Activated CD4-positive, alpha-beta T cell treated with anti-CD3 and anti-CD28 coated beads for 36 hours (primary cell): Measurements from ENCODE around the gene CUL7. TPM values are rescaled to one million over a fixed set of nuclear protein-coding genes. Genes with fewer than 3 reads are reported as not detected.
"Not testable (repeated sequence)": the region's sequence is repeated elsewhere in the genome, so short reads cannot be mapped to it uniquely, and the experiment has no call there.

ENCODE experiments used
- ATAC-seq: fragments of 200-7000 bp; cut with Tn5 transposase; one replicate; pipeline ENCODE4 v1.10.0; 2021; ENCODE audit warnings: mild to moderate bottlenecking, moderate library complexity
- CTCF ChIA-PET: fragments of 350-600 bp; sonication (Branson Sonifier 250); formaldehyde crosslinking; loops from one replicate; lab custom pipeline; 2021; ENCODE audit warnings: antibody characterized with exemption; lab: Charles Lee
- POLR2A ChIA-PET: fragments of 350-600 bp; sonication (Branson Sonifier 250); formaldehyde crosslinking; loops from one replicate; lab custom pipeline; 2021; ENCODE audit warnings: antibody characterized with exemption, inconsistent platforms; lab: Charles Lee
- DNase-seq: peaks from one replicate; pipeline ENCODE4 v3.0.0-alpha.2; 2020
- H3K27ac Mint-ChIP-seq: one replicate; pipeline ENCODE4 v1.8.0; 2021; ENCODE audit warnings: mixed read lengths
- H3K27me3 Mint-ChIP-seq: one replicate; pipeline ENCODE4 v1.8.0; 2021; ENCODE audit warnings: mixed read lengths
- H3K36me3 Mint-ChIP-seq: one replicate; pipeline ENCODE4 v1.8.0; 2021; ENCODE audit warnings: low read depth, mixed read lengths
- H3K4me1 Mint-ChIP-seq: one replicate; pipeline ENCODE4 v1.8.0; 2021; ENCODE audit warnings: mixed read lengths
- H3K4me3 Mint-ChIP-seq: one replicate; pipeline ENCODE4 v1.8.0; 2021; ENCODE audit warnings: mild to moderate bottlenecking, moderate library complexity, mixed read lengths
- H3K9me3 Mint-ChIP-seq: one replicate; pipeline ENCODE4 v1.8.0; 2021; ENCODE audit warnings: low read depth, mixed read lengths
- intact Hi-C, 2 experiments: fragments of 100-400 bp; cut with DNase I in 1 of 2; cut with micrococcal nuclease in 1 of 2; formaldehyde crosslinking; loops; one replicate each; pipeline versions ENCODE4 v1.14.2 to v1.15.1; 2022 to 2024; cut with DNase I, micrococcal nuclease
- total RNA-seq, 2 experiments: library from RNA; stranded (reverse); gene quantifications; one replicate each; pipeline ENCODE4 v1.2.3, GENCODE V29; 2021

CUL7 gene
- total RNA-seq, 2 experiments from 2014 or later, result 16.3 to 18.0 TPM

DNA sequence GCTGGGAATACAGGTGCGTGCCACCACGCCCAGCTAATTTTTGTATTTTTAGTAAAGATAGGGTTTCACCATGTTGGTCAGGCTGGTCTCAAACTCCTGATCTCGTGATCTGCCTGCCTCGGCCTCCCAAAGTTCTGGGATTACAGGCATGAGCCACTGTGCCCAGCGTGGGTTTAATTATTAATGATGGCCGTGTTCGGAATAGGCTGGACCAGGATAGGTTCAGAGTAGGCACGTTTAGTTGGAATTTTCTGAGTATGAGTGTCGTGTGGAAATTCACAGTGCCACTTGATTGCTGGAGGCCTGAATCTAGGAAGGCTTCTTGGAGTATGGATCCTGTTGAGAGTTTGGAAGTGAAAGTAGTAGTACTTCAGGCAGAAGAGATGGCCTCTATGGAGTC, 55.4 kb downstream of the CUL7 start:
- H3K27me3 Mint-ChIP-seq, H3K4me3 Mint-ChIP-seq, DNase-seq, H3K4me1 Mint-ChIP-seq, H3K36me3 Mint-ChIP-seq, H3K9me3 Mint-ChIP-seq, H3K27ac Mint-ChIP-seq, ATAC-seq, intact Hi-C loops: not testable (repeated sequence)
- CTCF ChIA-PET, result interaction anchor here (1.3 kb wide), 1 partner anchor 146 kb away, joined by 3 read pairs; no protein-coding TSS in a partner anchor
- POLR2A ChIA-PET, result interaction anchor here (1.5 kb wide), 1 partner anchor 16 kb away, joined by 4 read pairs; the partner anchor contains the start of genes KLHDC3 and MEA1

DNA sequence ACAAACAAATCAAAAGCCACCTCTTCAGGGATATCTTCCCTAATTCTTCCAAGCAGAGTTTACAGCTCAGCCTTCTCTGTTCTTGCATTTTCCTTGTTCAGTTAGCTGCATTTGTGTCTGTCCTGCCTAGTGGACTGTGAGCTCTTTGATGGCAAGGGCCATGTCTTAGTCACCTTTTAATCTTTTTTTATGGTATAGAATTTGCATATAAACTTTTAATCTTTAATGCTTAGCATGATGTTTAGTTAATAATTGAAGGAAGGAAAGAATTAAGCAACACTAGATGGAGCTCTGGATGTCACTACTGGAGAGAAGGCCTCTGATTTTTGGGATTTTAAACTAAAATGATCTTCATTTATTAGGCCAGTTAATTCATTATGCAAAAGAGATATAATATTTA, 57.1 kb downstream of the CUL7 start:
- intact Hi-C loops, result no loop called here
- peaks cover 2% of the 10 kb centered on the region for H3K4me1 Mint-ChIP-seq
- H3K9me3 Mint-ChIP-seq, result no peaks in the 10 kb centered on the region
- no peak overlapping the region for H3K4me3 Mint-ChIP-seq
- H3K27ac Mint-ChIP-seq, result no peak overlapping the region
- H3K36me3 Mint-ChIP-seq, result peaks cover 2% of the 10 kb centered on the region
- DNase-seq (no peak), ATAC-seq (no peak)
- no peaks in the 10 kb centered on the region for H3K27me3 Mint-ChIP-seq
- ChIA-PET POLR2A (interaction anchor here (0.7 to 1.5 kb wide), 2 partner anchors 18 to 149 kb away, joined by 4 to 7 read pairs; partner anchors contain the start of genes KLHDC3 and MEA1), CTCF (interaction anchor here (1.0 to 1.1 kb wide), 2 partner anchors 10 to 95 kb away, joined by 4 read pairs; no protein-coding TSS in a partner anchor)

DNA sequence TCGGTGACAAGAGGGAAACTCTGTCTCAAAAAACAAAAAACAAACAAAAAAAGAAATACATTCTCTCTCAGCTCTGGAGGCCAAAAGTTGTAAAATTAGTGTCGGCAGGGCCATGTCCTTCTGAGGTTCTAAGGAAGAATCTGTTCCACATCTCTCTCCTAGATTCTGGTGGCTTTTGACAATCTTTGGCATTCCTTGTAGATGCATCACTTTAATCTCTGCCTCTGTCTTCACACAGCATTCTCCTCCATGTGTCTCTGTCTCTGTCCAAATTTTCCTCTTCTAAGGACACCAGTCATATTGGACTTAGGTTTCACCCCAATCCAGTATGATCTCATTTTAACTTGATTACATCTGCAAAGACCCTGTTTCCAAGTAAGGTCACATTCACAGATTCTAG, 60.2 kb downstream of the CUL7 start:
- DNase-seq (no peak), ATAC-seq (no peak)
- Mint-ChIP-seq H3K4me1 (peaks cover 3% of the 10 kb centered on the region), H3K27me3 (no peaks in the 10 kb centered on the region), H3K36me3 (peaks cover 9% of the 10 kb centered on the region), H3K9me3 (no peaks in the 10 kb centered on the region), H3K27ac (no peak overlapping the region), H3K4me3 (no peak overlapping the region)
- ChIA-PET POLR2A (interaction anchor here (0.6 kb wide), 1 partner anchor 64 kb away, joined by 3 read pairs; the partner anchor contains the start of gene CNPY3), CTCF (interaction anchor here (0.6 kb wide), 1 partner anchor 111 kb away, joined by 4 read pairs; no protein-coding TSS in a partner anchor)
- intact Hi-C loops, result no loop called here

DNA sequence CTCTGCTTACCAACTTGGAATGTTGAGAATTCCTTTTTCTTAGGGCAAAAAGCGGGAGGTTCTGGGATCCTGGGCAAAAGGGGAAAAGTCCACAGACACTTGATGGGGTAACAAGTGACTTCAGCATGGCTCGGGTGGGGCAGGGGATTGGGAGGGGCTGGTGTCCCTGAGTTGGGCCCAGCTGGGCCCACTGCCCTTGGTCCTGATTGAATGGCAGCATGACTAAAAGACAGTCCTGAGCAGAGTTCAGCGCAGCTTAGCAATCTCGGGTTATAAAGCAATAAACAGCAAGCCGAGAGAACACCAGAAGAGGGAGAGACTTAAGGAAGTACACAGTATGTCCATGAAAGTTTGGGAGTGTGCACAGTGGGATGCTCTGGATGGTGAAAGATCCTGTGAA, 63.7 kb downstream of the CUL7 start:
- Mint-ChIP-seq H3K36me3 (peaks cover 15% of the 10 kb centered on the region), H3K27ac (no peak overlapping the region), H3K9me3 (no peaks in the 10 kb centered on the region), H3K4me3 (no peak overlapping the region), H3K27me3 (no peaks in the 10 kb centered on the region), H3K4me1 (peaks cover 33% of the 10 kb centered on the region)
- ChIA-PET POLR2A (no interaction called here), CTCF (no interaction called here)
- intact Hi-C loops, result no loop called here
- DNase-seq, result no peak
- ATAC-seq, result no peak

GRCh38 chr6:42988486-42989020, 65.1 kb downstream of the CUL7 start:
- Mint-ChIP-seq H3K27ac (no peak overlapping the region), H3K27me3 (no peaks in the 10 kb centered on the region), H3K9me3 (no peaks in the 10 kb centered on the region), H3K4me1 (peaks cover 38% of the 10 kb centered on the region), H3K4me3 (no peak overlapping the region), H3K36me3 (peaks cover 15% of the 10 kb centered on the region)
- intact Hi-C loops, result no loop called here
- no peak for DNase-seq
- ChIA-PET CTCF (interaction anchor here (1.4 to 1.8 kb wide), 2 partner anchors 24 to 48 kb away, joined by 5 read pairs; no protein-coding TSS in a partner anchor), POLR2A (no interaction called here)
- ATAC-seq, result no peak

Other genes starting within 250 kb of the CUL7 start
- gene RPL7L1, start 174.2 kb downstream of the CUL7 start, total RNA-seq, result 100 to 1,000 TPM; 124 to 152 TPM
- gene PTCRA, start 137.8 kb downstream of the CUL7 start, total RNA-seq, result not detected
- 10 to 100 TPM; 33.0 to 34.3 TPM for gene CNPY3, start 124.4 kb downstream of the CUL7 start, total RNA-seq
- gene GNMT, start 93.1 kb downstream of the CUL7 start, total RNA-seq, result under 1 TPM in 1 of 2 experiments, not detected in 1; 0.50 TPM
- gene PEX6, start 74.7 kb downstream of the CUL7 start, total RNA-seq, result 10 to 100 TPM; 10.7 to 14.6 TPM
- 10 to 100 TPM; 51.0 to 57.3 TPM for gene PPP2R5D, start 69.3 kb downstream of the CUL7 start, total RNA-seq
- 100 to 1,000 TPM in 1 of 2 experiments, 10 to 100 TPM in 1; 93.4 to 129 TPM for gene MEA1, start 39.9 kb downstream of the CUL7 start, total RNA-seq
- 10 to 100 TPM; 58.3 to 65.2 TPM for gene KLHDC3, start 39.6 kb downstream of the CUL7 start, total RNA-seq
- 10 to 100 TPM; 45.8 to 48.1 TPM for gene RRP36, start 32.2 kb downstream of the CUL7 start, total RNA-seq
- 100 to 1,000 TPM in 1 of 2 experiments, 10 to 100 TPM in 1; 93.9 to 110 TPM for gene MRPL2, start 5.6 kb upstream of the CUL7 start, total RNA-seq
- 10 to 100 TPM in 1 of 2 experiments, 1 to 10 TPM in 1; 10.0 to 10.1 TPM for gene KLC4, start 5.8 kb upstream of the CUL7 start, total RNA-seq
- gene PTK7, start 22.5 kb upstream of the CUL7 start, total RNA-seq, result 1 to 10 TPM; 4.1 to 4.6 TPM
- gene SRF, start 117.4 kb upstream of the CUL7 start, total RNA-seq, result 10 to 100 TPM; 37.6 to 38.5 TPM
- gene CUL9, start 128.3 kb upstream of the CUL7 start, total RNA-seq, result 10 to 100 TPM; 34.0 to 35.1 TPM
- 10 to 100 TPM; 58.5 to 80.3 TPM for gene DNPH1, start 175.6 kb upstream of the CUL7 start, total RNA-seq
- under 1 TPM; 0.30 to 0.40 TPM for gene TTBK1, start 189.6 kb upstream of the CUL7 start, total RNA-seq
- gene SLC22A7, start 244.4 kb upstream of the CUL7 start, total RNA-seq, result not detected